ENCODE results near the gene IL23R. TPM values are rescaled to one million over a fixed set of nuclear protein-coding genes. Genes with fewer than 3 reads are reported as not detected.

Gene IL23R
- total and polyA plus RNA-seq, 2 of the 8 experiments (the other 6 are each of a cell fraction or from before 2014, with no cell fraction given), result not detected

DNA sequence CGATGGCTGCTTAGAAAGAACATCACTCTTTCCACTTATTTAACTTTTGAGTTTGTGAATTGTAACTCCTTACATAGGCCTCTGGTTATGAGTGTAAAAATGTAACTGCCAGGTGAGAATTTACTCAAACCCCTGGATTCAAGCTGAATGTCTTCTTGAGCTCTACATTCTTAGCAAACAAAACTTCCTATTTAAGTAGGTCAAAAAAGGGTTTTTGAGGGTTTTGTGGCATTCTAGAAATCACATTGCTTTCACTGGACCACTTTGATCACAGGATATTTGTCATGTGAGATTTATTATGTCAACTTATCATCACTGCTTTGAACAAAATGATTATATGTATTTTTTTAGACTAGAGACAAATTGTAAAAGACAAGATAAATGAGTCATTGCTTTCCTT is 5.7 kb downstream of the IL23R start (continued):
- no peak for TF ChIP-seq CHD7 (IDR thresholded peaks at IDR 0.05; ENCODE audit: insufficient replicate concordance, low read length)
- TF ChIP-seq EGR1 (IDR thresholded peaks at IDR 0.05; ENCODE audit: borderline replicate concordance, low read depth, low read length), result no peak
- TF ChIP-seq TCF12 (IDR thresholded peaks at IDR 0.05; ENCODE audit: low read depth, low read length), result no peak
- no peak for TF ChIP-seq CTCF (IDR thresholded peaks at IDR 0.05; ENCODE audit: control extremely low read depth in 1 of 3, insufficient read depth in 1 of 3, low read depth in 1 of 3, low read length in 3 of 3)
- no peak for TF ChIP-seq KDM4A (IDR thresholded peaks at IDR 0.05; ENCODE audit: low read depth, low read length, severe bottlenecking)
- TF ChIP-seq HDAC6 (IDR thresholded peaks at IDR 0.05; ENCODE audit: low read depth, low read length), result no peak
- no peak for TF ChIP-seq ASH2L (IDR thresholded peaks at IDR 0.05; ENCODE audit: low read length)

All from H1 (cell line).